Trophoblast cell (in vitro differentiated cells and primary cell): Measurements from ENCODE around the gene EIF4G3.
"Not testable (repeated sequence)": the region's sequence is repeated elsewhere in the genome, so short reads cannot be mapped to it uniquely, and the experiment has no call there.

ENCODE experiments used
- DNase-seq, 2 donors: peaks; one replicate each; pipeline ENCODE4 v3.0.0-alpha.2; 2016
- H2AFZ ChIP-seq: 2 replicates; pipeline ENCODE4 v1.6.1; 2013; ENCODE audit warnings: low read length, moderate library complexity, mild to moderate bottlenecking; ENCODE audit not compliant: insufficient read depth, poor library complexity
- H2AK5ac ChIP-seq: 2 replicates; pipeline ENCODE4 v1.6.1; 2013; ENCODE audit warnings: mild to moderate bottlenecking, low read length
- H2BK120ac ChIP-seq: 2 replicates; pipeline ENCODE4 v1.6.1; 2013; ENCODE audit warnings: low read length, mild to moderate bottlenecking, moderate library complexity; ENCODE audit not compliant: insufficient read depth, poor library complexity
- H2BK12ac ChIP-seq: 2 replicates; pipeline ENCODE4 v1.6.1; 2013; ENCODE audit warnings: mild to moderate bottlenecking, low read length, moderate library complexity
- H2BK5ac ChIP-seq: 2 replicates; pipeline ENCODE4 v1.6.1; 2013; ENCODE audit warnings: low read length, low read depth, moderate library complexity, mild to moderate bottlenecking; ENCODE audit not compliant: poor library complexity
- H3K14ac ChIP-seq: 2 replicates; pipeline ENCODE4 v1.6.1; 2013; ENCODE audit warnings: mild to moderate bottlenecking, low read length
- H3K18ac ChIP-seq: 2 replicates; pipeline ENCODE4 v1.6.1; 2013; ENCODE audit warnings: mild to moderate bottlenecking, low read length
- H3K23ac ChIP-seq: 2 replicates; pipeline ENCODE4 v1.6.1; 2013; ENCODE audit warnings: low read length
- H3K27ac ChIP-seq: 2 replicates; pipeline ENCODE4 v1.5.1; 2013; ENCODE audit warnings: low read depth, mild to moderate bottlenecking, inconsistent platforms, low read length, moderate library complexity
- H3K27me3 ChIP-seq: 2 replicates; pipeline ENCODE4 v1.6.1; 2013; ENCODE audit warnings: inconsistent platforms, mild to moderate bottlenecking, low read length, moderate library complexity; ENCODE audit not compliant: insufficient read depth
- H3K36me3 ChIP-seq, 2 experiments: 1 replicate in 1 of 2; 2 replicates in 1 of 2; pipeline ENCODE4 v1.6.1; 2013; ENCODE audit warnings: low read length in 2 of 2, mild to moderate bottlenecking in 2 of 2, moderate library complexity in 1 of 2; ENCODE audit not compliant: insufficient read depth in 2 of 2, control insufficient read depth in 1 of 2
- H3K4ac ChIP-seq: 2 replicates; pipeline ENCODE4 v1.6.1; 2013; ENCODE audit warnings: low read depth, mild to moderate bottlenecking, low read length, moderate library complexity
- H3K4me1 ChIP-seq, 2 experiments: 1 replicate in 1 of 2; 2 replicates in 1 of 2; pipeline ENCODE4 v1.6.1; 2013; ENCODE audit warnings: low read length in 2 of 2, mild to moderate bottlenecking in 2 of 2, moderate library complexity in 1 of 2; ENCODE audit not compliant: insufficient read depth in 2 of 2, control insufficient read depth in 1 of 2
- H3K4me2 ChIP-seq: 2 replicates; pipeline ENCODE4 v1.6.1; 2013; ENCODE audit warnings: inconsistent platforms, mild to moderate bottlenecking, low read length, moderate library complexity
- H3K4me3 ChIP-seq: 2 replicates; pipeline ENCODE4 v1.5.1; 2013; ENCODE audit warnings: mild to moderate bottlenecking, low read depth, low read length, inconsistent platforms
- H3K79me1 ChIP-seq: one replicate; pipeline ENCODE4 v1.6.1; 2013; ENCODE audit warnings: low read length
- H3K79me2 ChIP-seq: 2 replicates; pipeline ENCODE4 v1.6.1; 2013; ENCODE audit warnings: low read length, mild to moderate bottlenecking; ENCODE audit not compliant: control insufficient read depth, insufficient read depth, poor library complexity
- H3K9ac ChIP-seq: 2 replicates; pipeline ENCODE4 v1.6.1; 2013; ENCODE audit warnings: mild to moderate bottlenecking, low read length
- H3K9me3 ChIP-seq: 2 replicates; pipeline ENCODE4 v1.6.1; 2013; ENCODE audit warnings: low read depth, mild to moderate bottlenecking, control low read depth, inconsistent platforms, low read length; ENCODE audit not compliant: insufficient read depth
- H4K12ac ChIP-seq: 2 replicates; pipeline ENCODE4 v1.6.1; 2013; ENCODE audit warnings: low read depth, mild to moderate bottlenecking, low read length, moderate library complexity
- H4K8ac ChIP-seq: 2 replicates; pipeline ENCODE4 v1.6.1; 2013; ENCODE audit warnings: low read depth, mild to moderate bottlenecking, low read length, moderate library complexity
- H4K91ac ChIP-seq: one replicate; pipeline ENCODE4 v1.6.1; 2013; ENCODE audit warnings: low read depth, mild to moderate bottlenecking, low read length, moderate library complexity
- WGBS: extraction: QIAGEN DNeasy Blood & Tissue Kit; methylation state at CpG from one replicate; pipeline ENCODE4 v1.1.7; 2013; ENCODE audit warnings: missing lambda C conversion rate; ENCODE audit not compliant: insufficient read length, insufficient coverage; ENCODE audit errors: extremely low coverage; 5-methylcytosine and 5-hydroxymethylcytosine counted together

The EIF4G3 gene

GRCh38 chr1:21095976-21096375 lies 80.7 kb downstream of the EIF4G3 start:
- Histone ChIP-seq H4K12ac (no peak overlapping the region), H4K91ac (no peak overlapping the region), H3K4ac (no peak overlapping the region), H3K79me2 (no peaks in the 10 kb centered on the region), H3K4me3 (no peak overlapping the region), H2BK12ac (no peak overlapping the region), H3K36me3 (peaks cover 3 to 4% of the 10 kb centered on the region in 2 experiments), H3K4me2 (no peak overlapping the region), H3K18ac (no peak overlapping the region), H3K79me1 (no peaks in the 10 kb centered on the region), H2AK5ac (no peak overlapping the region), H4K8ac (no peak overlapping the region), H3K27ac (no peak overlapping the region), H3K27me3 (no peaks in the 10 kb centered on the region), H3K9ac (no peak overlapping the region), H3K23ac (no peak overlapping the region), H3K9me3 (no peaks in the 10 kb centered on the region), H3K14ac (no peak overlapping the region), H2AFZ (no peak overlapping the region), H2BK5ac (no peak overlapping the region), H3K4me1 (no peaks in the 10 kb centered on the region), H2BK120ac (no peak overlapping the region)
- no peak for DNase-seq

- H2AFZ ChIP-seq, H4K8ac ChIP-seq, H3K9me3 ChIP-seq, H2BK12ac ChIP-seq, H2BK5ac ChIP-seq, H3K27me3 ChIP-seq, H3K4me2 ChIP-seq, H3K9ac ChIP-seq, H3K79me2 ChIP-seq, H2AK5ac ChIP-seq, H3K27ac ChIP-seq, DNase-seq, H3K79me1 ChIP-seq, H2BK120ac ChIP-seq, H3K23ac ChIP-seq, H3K14ac ChIP-seq, H4K91ac ChIP-seq, H4K12ac ChIP-seq, H3K4ac ChIP-seq, H3K4me1 ChIP-seq, H3K18ac ChIP-seq, H3K36me3 ChIP-seq, H3K4me3 ChIP-seq: not testable (repeated sequence)
- no CpG with 5 or more reads among the region's 9 CpGs for WGBS
Observed at GRCh38 chr1:21094282-21094681, 82.4 kb downstream of the EIF4G3 start.

GRCh38 chr1:21093271-21093958 lies 83.3 kb downstream of the EIF4G3 start:
- not testable (repeated sequence) for H3K4me1 ChIP-seq, H3K27me3 ChIP-seq, H2AFZ ChIP-seq, H3K9me3 ChIP-seq, H3K14ac ChIP-seq, H3K36me3 ChIP-seq, H2AK5ac ChIP-seq, H3K23ac ChIP-seq, DNase-seq, H4K8ac ChIP-seq, H3K9ac ChIP-seq, H3K79me1 ChIP-seq, H3K4me2 ChIP-seq, H3K79me2 ChIP-seq, H3K4me3 ChIP-seq, H3K18ac ChIP-seq, H2BK5ac ChIP-seq, H4K91ac ChIP-seq, H3K4ac ChIP-seq, H2BK12ac ChIP-seq, H2BK120ac ChIP-seq, H4K12ac ChIP-seq, H3K27ac ChIP-seq
- WGBS: no CpG with 5 or more reads among the region's 2 CpGs

- H3K9me3 ChIP-seq, H3K4me1 ChIP-seq, H3K4ac ChIP-seq, H4K91ac ChIP-seq, H2BK120ac ChIP-seq, H2AK5ac ChIP-seq, H3K79me1 ChIP-seq, H4K8ac ChIP-seq, H3K23ac ChIP-seq, DNase-seq, H3K18ac ChIP-seq, H3K27ac ChIP-seq, H2AFZ ChIP-seq, H3K36me3 ChIP-seq, H3K27me3 ChIP-seq, H3K4me3 ChIP-seq, H4K12ac ChIP-seq, H3K14ac ChIP-seq, H3K79me2 ChIP-seq, H3K9ac ChIP-seq, H2BK12ac ChIP-seq, H2BK5ac ChIP-seq, H3K4me2 ChIP-seq: not testable (repeated sequence)
- no CpG with 5 or more reads among the region's 2 CpGs for WGBS
Observed at GRCh38 chr1:21092545-21092944, 84.2 kb downstream of the EIF4G3 start.
